Mesenchymal stem cell (in vitro differentiated cells and primary cell): ENCODE data around the gene SLC9A6.

ENCODE experiments used
- DNase-seq: peaks from one replicate; pipeline ENCODE4 v3.0.0-alpha.2; 2013
- H2AFZ ChIP-seq: one replicate; pipeline ENCODE4 v1.6.1; 2013; ENCODE audit warnings: low read depth, mild to moderate bottlenecking, control low read depth, inconsistent platforms, low read length, moderate library complexity
- H2AK5ac ChIP-seq: 2 replicates; pipeline ENCODE4 v1.6.1; 2013; ENCODE audit warnings: low read length, moderate library complexity, mild to moderate bottlenecking, inconsistent platforms; ENCODE audit not compliant: severe bottlenecking
- H2BK120ac ChIP-seq: one replicate; pipeline ENCODE4 v1.6.1; 2013; ENCODE audit warnings: low read depth, mild to moderate bottlenecking, inconsistent platforms, low read length, moderate library complexity
- H2BK12ac ChIP-seq, 2 experiments: one replicate each; pipeline ENCODE4 v1.6.1; 2013; ENCODE audit warnings: inconsistent platforms in 2 of 2, low read length in 2 of 2, mild to moderate bottlenecking in 2 of 2, moderate library complexity in 2 of 2, control low read depth in 1 of 2
- H2BK15ac ChIP-seq: one replicate; pipeline ENCODE4 v1.6.1; 2013; ENCODE audit warnings: mild to moderate bottlenecking, low read depth, inconsistent platforms; ENCODE audit not compliant: poor library complexity, severe bottlenecking
- H2BK5ac ChIP-seq: 2 replicates; pipeline ENCODE4 v1.6.1; 2013; ENCODE audit warnings: low read depth, mild to moderate bottlenecking, low read length, control low read depth, inconsistent platforms; ENCODE audit not compliant: poor library complexity, severe bottlenecking
- H3K14ac ChIP-seq, 2 experiments: one replicate each; pipeline ENCODE4 v1.6.1; 2013; ENCODE audit warnings: inconsistent platforms in 2 of 2, low read length in 2 of 2, control low read depth in 1 of 2, mild to moderate bottlenecking in 1 of 2, moderate library complexity in 1 of 2
- H3K18ac ChIP-seq, 2 experiments: one replicate each; pipeline ENCODE4 v1.6.1; 2013; ENCODE audit warnings: inconsistent platforms in 2 of 2, low read length in 2 of 2, control low read depth in 1 of 2, low read depth in 1 of 2, mild to moderate bottlenecking in 1 of 2
- H3K23ac ChIP-seq, 2 experiments: one replicate each; pipeline ENCODE4 v1.6.1; 2013; ENCODE audit warnings: inconsistent platforms in 2 of 2, low read length in 2 of 2, mild to moderate bottlenecking in 2 of 2, moderate library complexity in 2 of 2, control low read depth in 1 of 2
- H3K27ac ChIP-seq: 2 replicates; pipeline ENCODE4 v1.5.1; 2013; ENCODE audit warnings: mild to moderate bottlenecking, moderate library complexity, low read length, control low read depth, inconsistent platforms; ENCODE audit not compliant: poor library complexity, severe bottlenecking
- H3K27me3 ChIP-seq, 2 experiments: 2 replicates each; pipeline versions ENCODE4 v1.6.1 to v1.7.0; 2013; ENCODE audit warnings: low read length in 2 of 2, mild to moderate bottlenecking in 2 of 2, moderate library complexity in 2 of 2, control low read depth in 1 of 2, inconsistent platforms in 1 of 2; ENCODE audit not compliant: control insufficient read depth in 1 of 2, insufficient read depth in 1 of 2
- H3K36me3 ChIP-seq, 2 experiments: 2 replicates each; pipeline versions ENCODE4 v1.6.1 to v1.7.0; 2013; ENCODE audit warnings: low read length in 2 of 2, control low read depth in 1 of 2, inconsistent platforms in 1 of 2, low read depth in 1 of 2, mild to moderate bottlenecking in 1 of 2; ENCODE audit not compliant: insufficient read depth in 2 of 2, control insufficient read depth in 1 of 2
- H3K4ac ChIP-seq, 2 experiments: one replicate each; pipeline ENCODE4 v1.6.1; 2013; ENCODE audit warnings: inconsistent platforms in 2 of 2, low read length in 2 of 2, mild to moderate bottlenecking in 2 of 2, moderate library complexity in 2 of 2, control low read depth in 1 of 2, low read depth in 1 of 2
- H3K4me1 ChIP-seq: 2 replicates; pipeline ENCODE4 v1.6.1; 2013; ENCODE audit warnings: low read depth, low read length, control low read depth; ENCODE audit not compliant: control insufficient read depth, insufficient read depth
- H3K4me2 ChIP-seq: 2 replicates; pipeline ENCODE4 v1.6.1; 2013; ENCODE audit warnings: low read length, mild to moderate bottlenecking, inconsistent platforms; ENCODE audit not compliant: poor library complexity, severe bottlenecking
- H3K4me3 ChIP-seq, 2 experiments: 2 replicates each; pipeline versions ENCODE4 v1.5.1 to v1.7.0; 2013; ENCODE audit warnings: low read length in 2 of 2, mild to moderate bottlenecking in 2 of 2, control low read depth in 1 of 2, low read depth in 1 of 2; ENCODE audit not compliant: insufficient read depth in 1 of 2
- H3K79me1 ChIP-seq: replicated peaks from 2 replicates; pipeline ENCODE4 v1.6.1; 2013; ENCODE audit warnings: mild to moderate bottlenecking, control low read depth, low read length, inconsistent platforms; ENCODE audit not compliant: poor library complexity, severe bottlenecking
- H3K9ac ChIP-seq: 2 replicates; pipeline ENCODE4 v1.7.0; 2013; ENCODE audit warnings: mild to moderate bottlenecking, low read length, moderate library complexity
- H3K9me3 ChIP-seq: 2 replicates; pipeline ENCODE4 v1.7.0; 2013; ENCODE audit warnings: mild to moderate bottlenecking, low read length; ENCODE audit not compliant: control insufficient read depth
- H4K8ac ChIP-seq: one replicate; pipeline ENCODE4 v1.6.1; 2013; ENCODE audit warnings: inconsistent platforms, mild to moderate bottlenecking, low read length, moderate library complexity
- H4K91ac ChIP-seq: one replicate; pipeline ENCODE4 v1.6.1; 2013; ENCODE audit warnings: mild to moderate bottlenecking, low read length, inconsistent platforms
- WGBS: methylation state at CpG from one replicate; pipeline ENCODE4 v1.1.7; 2013; ENCODE audit warnings: mixed read lengths; 5-methylcytosine and 5-hydroxymethylcytosine counted together

SLC9A6 gene

GRCh38 chrX:136025091-136025490 lies 39.9 kb downstream of the SLC9A6 start:
- H2BK120ac ChIP-seq, result no peak overlapping the region
- no peak overlapping the region for H3K4me2 ChIP-seq
- H3K4me3 ChIP-seq, result no peak overlapping the region
- no peak for DNase-seq
- no peak overlapping the region for H3K18ac ChIP-seq
- no peak overlapping the region for H2AK5ac ChIP-seq
- H3K9me3 ChIP-seq, result no peaks in the 10 kb centered on the region
- H3K27ac ChIP-seq, result no peak overlapping the region
- no peak overlapping the region for H4K91ac ChIP-seq
- 100% methylated on average over 1 of the region's 3 CpGs for WGBS
- no peak overlapping the region for H2BK5ac ChIP-seq
- peaks cover 1% of the 10 kb centered on the region for H3K79me1 ChIP-seq
- no peak overlapping the region for H2BK12ac ChIP-seq
- no peak overlapping the region for H4K8ac ChIP-seq
- no peak overlapping the region for H3K4ac ChIP-seq
- H3K23ac ChIP-seq, result no peak overlapping the region
- peaks cover 0 to 8% of the 10 kb centered on the region in 2 experiments for H3K27me3 ChIP-seq
- no peak overlapping the region for H2AFZ ChIP-seq
- H3K14ac ChIP-seq, result no peak overlapping the region
- H2BK15ac ChIP-seq, result no peak overlapping the region
- no peaks in the 10 kb centered on the region for H3K4me1 ChIP-seq
- no peak overlapping the region for H3K9ac ChIP-seq
- H3K36me3 ChIP-seq, result peaks cover 0 to 3% of the 10 kb centered on the region in 2 experiments

- Histone ChIP-seq H3K23ac (no peak overlapping the region), H4K91ac (no peak overlapping the region), H2BK120ac (no peak overlapping the region), H3K36me3 (peaks cover 0 to under 1% of the 10 kb centered on the region in 2 experiments), H2BK5ac (no peak overlapping the region), H3K79me1 (peaks cover 1% of the 10 kb centered on the region), H3K27ac (no peak overlapping the region), H3K9ac (peak overlapping the region; percentile 79), H3K14ac (no peak overlapping the region), H3K4me2 (no peak overlapping the region), H2AK5ac (no peak overlapping the region), H3K9me3 (no peaks in the 10 kb centered on the region), H3K18ac (no peak overlapping the region), H4K8ac (no peak overlapping the region), H3K27me3 (peaks cover 0 to 9% of the 10 kb centered on the region in 2 experiments), H3K4me1 (peaks cover 7% of the 10 kb centered on the region), H2BK12ac (no peak overlapping the region), H3K4me3 (no peak overlapping the region), H2BK15ac (no peak overlapping the region), H3K4ac (no peak overlapping the region), H2AFZ (no peak overlapping the region)
- peak; percentile 74 for DNase-seq
These were observed 43.2 kb downstream of the SLC9A6 start for GRCh38 chrX:136028383-136028984.

- no peak overlapping the region for H2AFZ ChIP-seq
- H2AK5ac ChIP-seq, result no peak overlapping the region
- H2BK120ac ChIP-seq, result no peak overlapping the region
- H3K4me2 ChIP-seq, result no peak overlapping the region
- peak overlapping the region; percentile 79 for H3K9ac ChIP-seq
- H3K79me1 ChIP-seq, result peaks cover 1% of the 10 kb centered on the region
- no peak for DNase-seq
- no peak overlapping the region for H2BK15ac ChIP-seq
- peaks cover 0 to 13% of the 10 kb centered on the region in 2 experiments for H3K27me3 ChIP-seq
- H3K4me3 ChIP-seq, result no peak overlapping the region
- no peak overlapping the region for H3K27ac ChIP-seq
- H3K36me3 ChIP-seq, result no peaks in the 10 kb centered on the region
- no peak overlapping the region for H4K8ac ChIP-seq
- H3K18ac ChIP-seq, result no peak overlapping the region
- no peaks in the 10 kb centered on the region for H3K9me3 ChIP-seq
- H3K23ac ChIP-seq, result no peak overlapping the region
- H3K4me1 ChIP-seq, result peaks cover 7% of the 10 kb centered on the region
- no peak overlapping the region for H4K91ac ChIP-seq
- H3K4ac ChIP-seq, result no peak overlapping the region
- no peak overlapping the region for H2BK5ac ChIP-seq
- H3K14ac ChIP-seq, result no peak overlapping the region
- no peak overlapping the region for H2BK12ac ChIP-seq
- WGBS, result 79% methylated on average over 2 of the region's 2 CpGs
These were observed 44.5 kb downstream of the SLC9A6 start for GRCh38 chrX:136029766-136030165.

- DNase-seq, result peak; percentile 83
- no peak overlapping the region for H3K4me3 ChIP-seq
- no peaks in the 10 kb centered on the region for H3K9me3 ChIP-seq
- peak overlapping the region in 1 of 2 experiments; percentile 66 for H2BK12ac ChIP-seq
- peak overlapping the region; percentile 93 for H2AK5ac ChIP-seq
- peaks cover 7% of the 10 kb centered on the region for H3K4me1 ChIP-seq
- no peak overlapping the region for H3K14ac ChIP-seq
- peak overlapping the region; percentile 79 for H3K9ac ChIP-seq
- no peak overlapping the region for H2BK5ac ChIP-seq
- H2BK15ac ChIP-seq, result no peak overlapping the region
- no peak overlapping the region for H4K8ac ChIP-seq
- H3K4me2 ChIP-seq, result no peak overlapping the region
- peak overlapping the region; percentile 11 to 54 for H3K18ac ChIP-seq
- H3K79me1 ChIP-seq, result peaks cover 1% of the 10 kb centered on the region
- H3K23ac ChIP-seq, result no peak overlapping the region
- peaks cover 0 to 13% of the 10 kb centered on the region in 2 experiments for H3K27me3 ChIP-seq
- no peaks in the 10 kb centered on the region for H3K36me3 ChIP-seq
- H3K27ac ChIP-seq, result peak overlapping the region; percentile 60
- peak overlapping the region; percentile 89 for H2BK120ac ChIP-seq
- H4K91ac ChIP-seq, result no peak overlapping the region
- no peak overlapping the region for H2AFZ ChIP-seq
- 31% methylated on average over 8 of the region's 9 CpGs for WGBS
- H3K4ac ChIP-seq, result no peak overlapping the region
These were observed 45.3 kb downstream of the SLC9A6 start for GRCh38 chrX:136030303-136031191.
